ENCODE measurements around the gene ZBTB8A.
"Not testable (repeated sequence)": the region's sequence is repeated elsewhere in the genome, so short reads cannot be mapped to it uniquely, and the experiment has no call there.

The ZBTB8A gene

DNA sequence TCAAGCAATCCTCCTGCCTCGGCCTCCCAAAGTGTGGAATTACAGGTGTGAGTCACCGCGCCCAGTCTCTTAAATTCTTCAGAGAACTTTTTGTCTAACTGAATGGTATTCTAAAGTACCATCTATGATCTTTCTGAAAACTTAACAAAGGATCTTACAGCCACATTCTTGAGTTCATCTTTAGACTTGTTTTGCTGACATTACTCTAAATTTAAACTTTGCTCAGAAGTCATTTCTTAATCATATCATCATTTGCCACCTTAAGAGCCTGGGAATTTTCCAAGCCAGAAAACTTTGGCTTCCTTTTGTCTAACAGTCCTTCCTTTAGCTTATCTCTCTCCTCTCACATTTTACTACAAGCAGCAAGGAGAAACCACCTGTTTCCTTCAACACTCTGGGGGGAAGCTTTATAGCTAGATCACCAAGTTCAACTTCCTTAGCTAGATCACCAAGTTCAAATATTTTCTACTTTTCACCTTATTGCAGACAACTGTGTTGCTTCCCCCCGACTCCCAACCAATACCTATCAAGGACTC, 5.4 kb upstream of the ZBTB8A start:
- Histone ChIP-seq H3K4me3 (ENCODE audit: insufficient read depth, low read depth, low read length, poor library complexity, severe bottlenecking) (no peak overlapping the region), H3K27me3 (replicated peaks; ENCODE audit: control insufficient read depth, insufficient read depth, low read length, poor library complexity, severe bottlenecking) (no peaks in the 10 kb centered on the region), H3K4me1 (ENCODE audit: control insufficient read depth, insufficient read depth, low read length, poor library complexity, severe bottlenecking) (no peaks in the 10 kb centered on the region), H3K27ac (ENCODE audit: insufficient read depth, low read length, poor library complexity, severe bottlenecking) (no peak overlapping the region), H3K36me3 (ENCODE audit: control insufficient read depth, insufficient read depth, low read length) (no peaks in the 10 kb centered on the region), H3K9me3 (ENCODE audit: control insufficient read depth, low read length) (no peaks in the 10 kb centered on the region)
- no peak for DNase-seq

- peaks cover 13% of the 10 kb centered on the region for H3K27me3 ChIP-seq (replicated peaks; ENCODE audit: control insufficient read depth, insufficient read depth, low read length, poor library complexity, severe bottlenecking)
- H3K36me3 ChIP-seq (ENCODE audit: control insufficient read depth, insufficient read depth, low read length) = no peaks in the 10 kb centered on the region
- no peaks in the 10 kb centered on the region for H3K9me3 ChIP-seq (ENCODE audit: control insufficient read depth, low read length)
- DNase-seq = no peak
- no peak overlapping the region for H3K27ac ChIP-seq (ENCODE audit: insufficient read depth, low read length, poor library complexity, severe bottlenecking)
- peaks cover 6% of the 10 kb centered on the region for H3K4me1 ChIP-seq (ENCODE audit: control insufficient read depth, insufficient read depth, low read length, poor library complexity, severe bottlenecking)
- no peak overlapping the region for H3K4me3 ChIP-seq (ENCODE audit: insufficient read depth, low read depth, low read length, poor library complexity, severe bottlenecking)
Measured at GRCh38 chr1:32536117-32536516, 3.1 kb upstream of the ZBTB8A start.

DNA sequence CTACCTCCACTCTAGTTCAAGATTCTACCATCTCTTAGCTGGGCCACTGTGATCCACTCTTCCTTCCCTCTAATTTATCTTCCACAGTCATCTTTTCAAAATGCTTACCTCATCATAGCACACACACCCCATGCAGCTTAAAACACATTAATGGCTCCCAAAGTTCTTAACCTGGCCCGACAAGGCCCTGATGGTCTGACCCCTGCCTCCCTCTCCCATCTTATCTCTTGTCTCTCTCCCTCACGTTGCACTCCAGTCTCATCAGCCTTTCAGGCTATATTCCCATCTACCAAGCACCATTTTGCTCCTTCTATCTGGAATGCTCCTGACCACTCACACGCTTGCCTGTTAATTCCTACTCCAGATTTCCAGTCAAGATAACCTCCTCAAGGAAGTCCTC, 2.5 kb upstream of the ZBTB8A start:
- H3K4me1 ChIP-seq (ENCODE audit: control insufficient read depth, insufficient read depth, low read length, poor library complexity, severe bottlenecking) = peaks cover 6% of the 10 kb centered on the region
- no peaks in the 10 kb centered on the region for H3K36me3 ChIP-seq (ENCODE audit: control insufficient read depth, insufficient read depth, low read length)
- no peak overlapping the region for H3K4me3 ChIP-seq (ENCODE audit: insufficient read depth, low read depth, low read length, poor library complexity, severe bottlenecking)
- no peak for DNase-seq
- H3K27ac ChIP-seq (ENCODE audit: insufficient read depth, low read length, poor library complexity, severe bottlenecking) = no peak overlapping the region
- H3K9me3 ChIP-seq (ENCODE audit: control insufficient read depth, low read length) = no peaks in the 10 kb centered on the region
- peaks cover 16% of the 10 kb centered on the region for H3K27me3 ChIP-seq (replicated peaks; ENCODE audit: control insufficient read depth, insufficient read depth, low read length, poor library complexity, severe bottlenecking)

DNA sequence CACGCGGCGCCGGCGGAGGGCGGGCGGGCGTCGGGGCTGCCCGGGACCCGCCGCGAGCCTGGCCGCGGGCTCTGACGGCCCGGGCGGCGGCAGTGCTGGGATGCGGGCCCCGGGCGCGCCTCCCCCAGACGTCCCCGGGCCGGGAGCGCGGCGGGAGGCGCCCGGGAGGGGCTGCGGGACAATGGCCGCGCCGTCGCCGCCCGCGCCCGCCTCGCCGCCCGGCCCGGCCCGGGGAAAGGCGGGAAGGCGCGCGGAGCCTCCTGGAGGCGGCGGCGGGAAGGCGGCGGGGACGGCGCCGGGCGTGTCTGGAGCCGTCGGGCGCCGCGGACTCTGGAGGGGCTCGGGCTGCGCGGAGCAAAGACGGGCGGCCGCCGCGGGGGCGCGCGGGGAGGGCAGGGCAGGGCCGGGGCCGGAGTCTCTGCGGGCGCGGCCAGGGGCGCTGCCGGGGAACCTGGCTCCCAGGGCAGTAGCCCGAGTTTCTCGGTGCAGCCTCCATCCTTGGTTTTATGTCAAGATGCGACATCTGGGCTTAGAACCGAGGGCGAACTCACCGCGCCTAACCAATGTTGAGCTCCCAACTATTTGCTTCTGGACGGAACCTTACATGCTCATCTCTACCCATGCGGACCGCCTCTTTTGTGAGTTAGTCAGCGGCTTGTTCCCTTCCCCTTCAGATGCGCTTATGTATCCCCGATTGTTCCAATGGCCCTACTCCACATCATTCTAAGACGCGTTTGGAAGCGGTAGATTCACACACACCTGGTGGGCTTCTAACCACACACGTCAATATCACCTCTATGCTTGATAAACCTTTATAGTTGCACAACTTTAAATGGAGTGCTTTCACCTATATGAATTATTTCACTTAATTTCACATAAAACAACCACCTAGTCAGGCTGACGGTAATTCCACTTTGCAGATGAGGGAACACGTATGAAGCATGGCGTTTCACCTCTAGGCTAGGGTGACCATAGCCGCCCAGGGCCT, 651 bp downstream of the ZBTB8A start:
- peaks cover 16% of the 10 kb centered on the region for H3K27me3 ChIP-seq (replicated peaks; ENCODE audit: control insufficient read depth, insufficient read depth, low read length, poor library complexity, severe bottlenecking)
- H3K27ac ChIP-seq (ENCODE audit: insufficient read depth, low read length, poor library complexity, severe bottlenecking) = no peak overlapping the region
- no peaks in the 10 kb centered on the region for H3K9me3 ChIP-seq (ENCODE audit: control insufficient read depth, low read length)
- DNase-seq = no peak
- H3K4me3 ChIP-seq (ENCODE audit: insufficient read depth, low read depth, low read length, poor library complexity, severe bottlenecking) = peak overlapping the region; percentile 48
- H3K36me3 ChIP-seq (ENCODE audit: control insufficient read depth, insufficient read depth, low read length) = no peaks in the 10 kb centered on the region
- peaks cover 6% of the 10 kb centered on the region for H3K4me1 ChIP-seq (ENCODE audit: control insufficient read depth, insufficient read depth, low read length, poor library complexity, severe bottlenecking)

DNA sequence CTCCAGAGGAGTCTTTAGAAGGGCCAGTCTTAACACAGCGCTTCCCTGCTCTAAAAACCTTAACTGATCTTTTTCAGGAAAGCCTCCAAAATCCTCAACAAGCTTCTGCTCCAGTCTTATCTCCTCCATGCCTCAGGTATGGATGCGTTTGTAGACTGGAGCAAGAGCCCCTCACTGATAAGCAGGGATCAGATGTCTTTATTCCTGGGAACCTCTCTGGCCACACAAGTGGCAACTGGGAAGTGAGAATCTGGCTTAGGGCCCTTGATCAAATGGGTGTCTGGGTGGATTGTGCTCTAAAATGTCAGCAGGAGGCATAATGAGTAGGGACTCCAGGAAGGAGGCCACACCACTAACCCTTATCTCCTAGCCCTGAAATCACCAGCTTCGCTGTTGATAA, 1.4 kb downstream of the ZBTB8A start:
- Histone ChIP-seq H3K27me3 (replicated peaks; ENCODE audit: control insufficient read depth, insufficient read depth, low read length, poor library complexity, severe bottlenecking) (peaks cover 18% of the 10 kb centered on the region), H3K4me3 (ENCODE audit: insufficient read depth, low read depth, low read length, poor library complexity, severe bottlenecking) (no peak overlapping the region), H3K27ac (ENCODE audit: insufficient read depth, low read length, poor library complexity, severe bottlenecking) (no peak overlapping the region), H3K4me1 (ENCODE audit: control insufficient read depth, insufficient read depth, low read length, poor library complexity, severe bottlenecking) (peaks cover 6% of the 10 kb centered on the region), H3K9me3 (ENCODE audit: control insufficient read depth, low read length) (no peaks in the 10 kb centered on the region), H3K36me3 (ENCODE audit: control insufficient read depth, insufficient read depth, low read length) (no peaks in the 10 kb centered on the region)
- DNase-seq = no peak

DNA sequence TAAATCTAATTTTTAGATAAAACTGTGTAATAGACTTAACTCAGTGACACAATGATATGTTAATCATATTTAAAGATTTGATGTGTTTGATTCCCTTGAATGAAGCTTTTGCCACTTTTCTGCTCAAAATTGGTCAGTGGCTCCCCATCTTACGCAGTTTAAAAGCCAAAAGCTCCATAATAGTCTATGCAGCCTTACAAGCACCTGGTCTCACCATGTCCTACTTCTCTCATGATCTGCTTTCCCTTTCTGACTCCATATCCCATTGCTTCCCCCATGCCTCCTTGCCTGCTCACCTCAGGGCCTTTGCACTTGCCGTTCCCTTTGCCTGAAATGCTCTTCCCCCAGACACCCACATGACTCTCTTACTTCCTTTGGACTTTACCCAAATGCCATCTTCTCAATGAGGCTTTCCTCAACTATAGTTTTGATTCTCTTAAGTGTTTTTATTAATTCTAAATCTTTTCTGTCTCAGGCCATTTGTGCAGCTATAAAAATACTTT, 1.9 kb downstream of the ZBTB8A start:
- Histone ChIP-seq H3K4me1 (ENCODE audit: control insufficient read depth, insufficient read depth, low read length, poor library complexity, severe bottlenecking) (peaks cover 6% of the 10 kb centered on the region), H3K27ac (ENCODE audit: insufficient read depth, low read length, poor library complexity, severe bottlenecking) (no peak overlapping the region), H3K4me3 (ENCODE audit: insufficient read depth, low read depth, low read length, poor library complexity, severe bottlenecking) (no peak overlapping the region), H3K36me3 (ENCODE audit: control insufficient read depth, insufficient read depth, low read length) (no peaks in the 10 kb centered on the region), H3K9me3 (ENCODE audit: control insufficient read depth, low read length) (no peaks in the 10 kb centered on the region), H3K27me3 (replicated peaks; ENCODE audit: control insufficient read depth, insufficient read depth, low read length, poor library complexity, severe bottlenecking) (peaks cover 20% of the 10 kb centered on the region)
- no peak for DNase-seq

DNA sequence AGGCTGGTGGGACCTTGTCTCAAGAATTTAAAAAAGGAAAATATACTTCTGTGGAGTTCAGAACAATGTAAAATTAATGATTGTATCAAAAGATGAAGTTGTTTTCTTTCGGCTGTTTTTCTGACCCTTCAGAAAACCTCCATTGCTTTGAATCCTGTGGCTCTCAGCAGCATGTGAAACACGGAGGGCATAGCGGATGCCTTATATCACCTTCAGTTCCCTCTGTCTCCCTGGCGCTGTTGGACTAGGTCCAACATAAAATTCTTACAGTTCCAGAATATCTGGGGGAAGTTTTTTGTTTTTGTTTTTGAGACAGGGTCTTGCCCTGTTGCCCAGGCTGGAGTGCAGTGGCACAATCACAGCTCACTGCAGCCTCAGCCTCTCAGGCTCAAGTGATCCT, 7.4 kb downstream of the ZBTB8A start:
- H3K27ac ChIP-seq (ENCODE audit: insufficient read depth, low read length, poor library complexity, severe bottlenecking) = no peak overlapping the region
- no peaks in the 10 kb centered on the region for H3K4me1 ChIP-seq (ENCODE audit: control insufficient read depth, insufficient read depth, low read length, poor library complexity, severe bottlenecking)
- no peaks in the 10 kb centered on the region for H3K9me3 ChIP-seq (ENCODE audit: control insufficient read depth, low read length)
- no peak overlapping the region for H3K4me3 ChIP-seq (ENCODE audit: insufficient read depth, low read depth, low read length, poor library complexity, severe bottlenecking)
- DNase-seq = no peak
- peaks cover 4% of the 10 kb centered on the region for H3K27me3 ChIP-seq (replicated peaks; ENCODE audit: control insufficient read depth, insufficient read depth, low read length, poor library complexity, severe bottlenecking)
- no peaks in the 10 kb centered on the region for H3K36me3 ChIP-seq (ENCODE audit: control insufficient read depth, insufficient read depth, low read length)

GRCh38 chr1:32549616-32550015, 10.4 kb downstream of the ZBTB8A start:
- Histone ChIP-seq H3K4me1 (ENCODE audit: control insufficient read depth, insufficient read depth, low read length, poor library complexity, severe bottlenecking) (no peaks in the 10 kb centered on the region), H3K9me3 (ENCODE audit: control insufficient read depth, low read length) (no peaks in the 10 kb centered on the region), H3K27ac (ENCODE audit: insufficient read depth, low read length, poor library complexity, severe bottlenecking) (no peak overlapping the region), H3K36me3 (ENCODE audit: control insufficient read depth, insufficient read depth, low read length) (no peaks in the 10 kb centered on the region), H3K27me3 (replicated peaks; ENCODE audit: control insufficient read depth, insufficient read depth, low read length, poor library complexity, severe bottlenecking) (peaks cover 4% of the 10 kb centered on the region), H3K4me3 (ENCODE audit: insufficient read depth, low read depth, low read length, poor library complexity, severe bottlenecking) (no peak overlapping the region)
- DNase-seq = no peak

- Histone ChIP-seq H3K9me3 (ENCODE audit: control insufficient read depth, low read length) (no peaks in the 10 kb centered on the region), H3K36me3 (ENCODE audit: control insufficient read depth, insufficient read depth, low read length) (no peaks in the 10 kb centered on the region), H3K4me3 (ENCODE audit: insufficient read depth, low read depth, low read length, poor library complexity, severe bottlenecking) (no peak overlapping the region), H3K27me3 (replicated peaks; ENCODE audit: control insufficient read depth, insufficient read depth, low read length, poor library complexity, severe bottlenecking) (no peaks in the 10 kb centered on the region), H3K4me1 (ENCODE audit: control insufficient read depth, insufficient read depth, low read length, poor library complexity, severe bottlenecking) (no peaks in the 10 kb centered on the region), H3K27ac (ENCODE audit: insufficient read depth, low read length, poor library complexity, severe bottlenecking) (no peak overlapping the region)
- no peak for DNase-seq
Measured at GRCh38 chr1:32554288-32554687, 15.1 kb downstream of the ZBTB8A start.

DNA sequence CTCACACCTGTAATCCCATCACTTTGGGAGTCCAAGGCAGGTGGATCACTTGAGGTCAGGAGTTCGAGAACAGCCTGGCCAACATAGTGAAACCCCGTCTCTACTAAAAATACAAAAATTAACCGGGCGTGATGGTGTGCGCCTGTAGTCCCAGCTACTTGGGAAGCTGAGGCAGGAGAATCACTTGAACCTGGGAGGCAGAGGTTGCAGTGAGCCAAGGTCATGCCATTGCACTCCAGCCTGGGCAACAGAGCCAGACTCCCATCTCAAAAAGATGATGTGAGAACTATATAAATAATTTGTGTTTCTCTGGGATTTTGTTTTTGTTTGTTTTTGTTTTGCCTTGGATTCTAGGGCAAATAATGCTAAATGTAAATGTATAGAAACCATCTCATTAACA, 17.8 kb downstream of the ZBTB8A start:
- DNase-seq; H3K4me1 ChIP-seq (ENCODE audit: control insufficient read depth, insufficient read depth, low read length, poor library complexity, severe bottlenecking); H3K27ac ChIP-seq (ENCODE audit: insufficient read depth, low read length, poor library complexity, severe bottlenecking); H3K4me3 ChIP-seq (ENCODE audit: insufficient read depth, low read depth, low read length, poor library complexity, severe bottlenecking); H3K9me3 ChIP-seq (ENCODE audit: control insufficient read depth, low read length); H3K36me3 ChIP-seq (ENCODE audit: control insufficient read depth, insufficient read depth, low read length); H3K27me3 ChIP-seq (replicated peaks; ENCODE audit: control insufficient read depth, insufficient read depth, low read length, poor library complexity, severe bottlenecking): not testable (repeated sequence)

All from effector memory CD4-positive, alpha-beta T cell (primary cell).